ENCODE data around the gene RSRC1. TPM values are rescaled to one million over a fixed set of nuclear protein-coding genes. Genes with fewer than 3 reads are reported as not detected.

Gene RSRC1
- total and polyA plus RNA-seq, 2 of the 8 experiments (the other 6 are each of a cell fraction or from before 2014, with no cell fraction given): 2.0 to 27.9 TPM

GRCh38 chr3:158086361-158086760, 23.5 kb upstream of the RSRC1 start:
- H2BK5ac ChIP-seq (ENCODE audit: low read depth, low read length): no peak overlapping the region
- H3K56ac ChIP-seq (replicated peaks; ENCODE audit: insufficient read length, low read depth, low read length): no peak overlapping the region
- ChIA-PET CTCF (ENCODE audit: partially characterized antibody) (interaction anchor here (0.6 to 1.0 kb wide), 3 partner anchors 105 to 348 kb away, joined by 3 read pairs; no protein-coding TSS in a partner anchor), POLR2A (ENCODE audit: partially characterized antibody) (no interaction called here)
- H3K18ac ChIP-seq (ENCODE audit: extremely low read depth, low read length): no peak overlapping the region
- H2AK5ac ChIP-seq (ENCODE audit: low read depth, low read length): no peak overlapping the region
- no peak overlapping the region for H2BK120ac ChIP-seq (replicated peaks; ENCODE audit: low read depth, low read length)
- H2BK12ac ChIP-seq (ENCODE audit: low read depth, low read length): no peak overlapping the region
- H3K4me1 ChIP-seq (replicated peaks in 1 of 4; ENCODE audit: control insufficient read depth in 3 of 4, insufficient read depth in 4 of 4, low read length in 3 of 4): no peaks in the 10 kb centered on the region
- H2BK15ac ChIP-seq (ENCODE audit: low read length): no peak overlapping the region
- no peak overlapping the region for H3K4ac ChIP-seq (replicated peaks; ENCODE audit: insufficient read length, low read depth, low read length)
- H4K5ac ChIP-seq (ENCODE audit: insufficient read length, low read depth, low read length): no peak overlapping the region
- no peak overlapping the region for H4K8ac ChIP-seq (ENCODE audit: extremely low read depth, insufficient read depth, low read length)
- no peak overlapping the region for H2AFZ ChIP-seq (ENCODE audit: low read length)
- no peak overlapping the region for H3K4me2 ChIP-seq (ENCODE audit: insufficient read depth in 1 of 2, low read depth in 2 of 2, low read length in 2 of 2)
- no peaks in the 10 kb centered on the region for H4K20me1 ChIP-seq (replicated peaks in 1 of 2; ENCODE audit: control insufficient read depth in 1 of 2, insufficient read depth in 2 of 2, low read length in 2 of 2)
- TF ChIP-seq EZH2 (IDR thresholded peaks at IDR 0.05; ENCODE audit: low read depth, low read length, severe bottlenecking) (no peak), JUND (IDR thresholded peaks at IDR 0.05; ENCODE audit: low read length) (no peak), BACH1 (IDR thresholded peaks at IDR 0.05; ENCODE audit: low read length) (no peak), SP4 (IDR thresholded peaks at IDR 0.05; ENCODE audit: low read length) (no peak), YY1 (IDR thresholded peaks at IDR 0.05; ENCODE audit: low read depth, low read length) (no peak), JUN (IDR thresholded peaks at IDR 0.05; ENCODE audit: low read depth, low read length) (no peak)
- TF ChIP-seq, protein P1, sequence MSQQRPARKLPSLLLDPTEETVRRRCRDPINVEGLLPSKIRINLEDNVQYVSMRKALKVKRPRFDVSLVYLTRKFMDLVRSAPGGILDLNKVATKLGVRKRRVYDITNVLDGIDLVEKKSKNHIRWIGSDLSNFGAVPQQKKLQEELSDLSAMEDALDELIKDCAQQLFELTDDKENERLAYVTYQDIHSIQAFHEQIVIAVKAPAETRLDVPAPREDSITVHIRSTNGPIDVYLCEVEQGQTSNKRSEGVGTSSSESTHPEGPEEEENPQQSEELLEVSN (IDR thresholded peaks at IDR 0.05): no peak
- H3K9me3 ChIP-seq (ENCODE audit: insufficient read depth in 2 of 2, low read depth in 1 of 2, low read length in 1 of 2): no peaks in the 10 kb centered on the region
- no peak overlapping the region for H3K4me3 ChIP-seq (ENCODE audit: extremely low read depth in 1 of 4, insufficient read depth in 2 of 4, low read depth in 3 of 4, low read length in 4 of 4)
- no peak overlapping the region for H3K14ac ChIP-seq (ENCODE audit: insufficient read length)
- FAIRE-seq (no peak), DNase-seq (ENCODE audit: low read depth in 1 of 2, low spot score in 2 of 2) (no peak)
- no peak overlapping the region for H3K9ac ChIP-seq (replicated peaks in 1 of 4; ENCODE audit: extremely low read depth in 1 of 4, low read depth in 3 of 4, low read length in 3 of 4)
- no peak overlapping the region for H3K23ac ChIP-seq (ENCODE audit: insufficient read length)
- H3K79me1 ChIP-seq (ENCODE audit: low read depth, low read length): no peaks in the 10 kb centered on the region
- no peak overlapping the region for H4K91ac ChIP-seq (replicated peaks; ENCODE audit: insufficient read length, low read length)
- no peaks in the 10 kb centered on the region for H3K23me2 ChIP-seq (ENCODE audit: low read depth, low read length)
- H3K79me2 ChIP-seq (ENCODE audit: control insufficient read depth in 1 of 2, insufficient read depth in 2 of 2, low read length in 2 of 2): no peaks in the 10 kb centered on the region
- H2BK20ac ChIP-seq (ENCODE audit: low read length): no peak overlapping the region
- H3K36me3 ChIP-seq (ENCODE audit: control insufficient read depth in 2 of 4, insufficient read depth in 4 of 4, low read length in 3 of 4): no peaks in the 10 kb centered on the region
- H3K27ac ChIP-seq (ENCODE audit: low read depth, low read length): no peak overlapping the region
- whole genome bisulfite sequencing, 2 experiments (ENCODE audit: extremely low coverage in 1 of 2, insufficient coverage in 1 of 2, insufficient read length in 1 of 2, insufficient replicate concordance in 2 of 2, low coverage in 1 of 2, low lambda C conversion rate in 2 of 2, missing lambda C conversion rate in 1 of 2): 46% methylated on average over 1 of the region's 1 CpG; no CpG with 5 or more reads in 1 of the 2 experiments
- H3K27me3 ChIP-seq (replicated peaks in 1 of 4; ENCODE audit: control insufficient read depth in 3 of 4, extremely low read depth in 1 of 4, insufficient read depth in 3 of 4, low read length in 3 of 4): no peaks in the 10 kb centered on the region

All from H1 (cell line).